GM18868 (cell line): ENCODE data around the gene CD300H.

Source experiments
- ATAC-seq: cut with Tn5 transposase; IDR thresholded peaks from one replicate; pipeline ENCODE4 v1.9.1; 2021; ENCODE audit warnings: mild to moderate bottlenecking, moderate library complexity; ENCODE audit not compliant: unreplicated experiment

CD300H gene

DNA sequence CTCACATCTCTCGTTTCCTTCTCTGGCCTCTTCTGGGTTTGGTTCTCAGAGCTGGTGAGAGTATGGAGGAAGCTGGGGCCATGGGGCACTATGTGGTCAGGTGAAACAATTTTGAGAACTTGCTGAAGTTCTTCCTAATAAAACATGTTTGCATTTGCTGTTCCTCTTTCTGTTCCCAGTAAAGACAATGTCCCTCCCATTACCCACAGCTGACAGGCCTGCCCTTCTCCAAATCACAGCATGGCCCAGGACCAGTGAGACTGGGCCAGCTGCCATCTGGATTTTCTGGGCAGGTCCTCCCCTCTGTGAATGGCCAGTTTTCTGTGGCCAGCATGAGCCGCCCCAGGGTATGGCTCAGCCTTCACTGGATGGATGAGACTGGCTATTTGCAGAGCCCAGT lies at the start of gene CD300H:
Gene CD300H (minus strand): TSS at position 113 of the 400 bp plus-strand sequence.
- ATAC-seq: no peak

DNA sequence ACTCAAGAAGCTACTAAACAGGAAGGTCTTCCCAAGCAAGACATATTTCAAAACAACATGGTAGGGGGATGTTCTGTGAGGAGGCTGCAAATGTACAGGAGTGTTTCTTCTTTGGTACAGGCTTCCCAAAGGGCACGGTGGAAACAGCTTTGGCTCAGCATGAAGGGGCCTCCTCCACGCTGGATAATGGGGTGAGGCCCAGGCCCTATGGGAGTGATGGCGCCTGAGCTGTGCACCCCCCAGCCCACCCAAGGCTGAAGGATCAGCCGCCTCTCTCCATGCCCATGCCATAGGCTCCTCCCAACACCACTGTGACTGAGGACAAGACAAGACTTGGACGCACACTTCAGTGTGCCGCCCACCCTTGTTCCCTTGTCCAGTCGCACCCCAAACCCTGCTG lies 49.4 kb upstream of the CD300H start:
- ATAC-seq: no peak

DNA sequence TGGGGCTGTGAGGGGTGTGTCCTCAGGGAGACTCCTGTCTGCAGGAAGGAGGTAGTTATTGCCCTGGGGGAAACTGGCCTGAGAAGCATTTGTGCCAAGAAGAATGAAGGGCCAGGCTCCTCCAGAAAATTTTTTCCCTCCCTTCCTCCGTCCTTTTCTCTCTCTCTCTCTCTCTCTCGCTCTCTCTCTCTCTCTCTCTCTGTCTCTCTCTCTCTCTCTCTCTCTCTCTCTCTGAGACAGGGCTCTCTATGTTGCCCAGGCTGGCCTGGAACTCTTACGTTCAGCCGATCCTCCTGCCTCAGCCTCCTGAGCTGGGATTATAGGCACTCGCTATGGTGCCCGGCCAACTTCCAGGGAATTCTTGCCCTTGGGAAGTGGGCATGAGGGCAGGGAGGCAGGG lies 44.7 kb upstream of the CD300H start:
- ATAC-seq: no peak

DNA sequence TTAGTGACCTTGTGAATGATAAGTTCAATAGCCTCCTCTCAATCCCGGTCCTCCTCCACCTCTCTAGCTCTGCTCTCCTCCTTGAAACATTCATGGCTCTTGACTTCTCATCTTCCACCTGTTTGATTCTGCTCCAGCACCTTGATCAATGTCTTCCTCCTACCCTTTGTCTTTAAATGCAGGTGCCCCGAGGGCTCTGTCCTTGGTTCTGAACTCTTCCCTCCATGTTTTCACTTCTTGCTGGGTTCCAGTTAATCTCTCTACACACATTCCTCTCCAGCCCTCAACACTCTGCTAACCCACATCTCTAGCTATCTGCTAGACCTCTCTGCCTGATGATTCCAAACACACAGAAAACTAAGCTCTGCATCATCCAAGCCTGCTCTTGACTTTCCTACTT lies 42.8 kb upstream of the CD300H start:
- ATAC-seq: no peak

DNA sequence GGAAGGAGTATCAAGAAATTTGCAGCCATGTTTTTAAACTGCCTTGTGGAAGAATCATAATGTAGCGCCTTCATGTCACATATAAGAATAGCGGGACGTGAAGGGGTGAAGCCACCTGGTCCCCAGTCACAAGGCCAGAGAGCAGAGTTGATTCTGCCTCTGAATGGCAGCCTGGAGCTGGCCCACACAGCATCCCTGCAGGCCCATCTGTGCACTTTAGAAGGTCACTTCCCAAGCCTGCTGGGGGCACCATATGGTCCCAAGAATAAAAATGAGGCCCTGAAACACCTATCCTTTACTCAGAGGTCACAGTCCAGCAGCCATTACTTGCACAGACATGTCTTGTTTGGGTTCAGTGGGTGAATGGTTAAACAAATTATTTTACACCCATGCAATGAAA lies 41.2 kb upstream of the CD300H start:
- ATAC-seq: no peak

DNA sequence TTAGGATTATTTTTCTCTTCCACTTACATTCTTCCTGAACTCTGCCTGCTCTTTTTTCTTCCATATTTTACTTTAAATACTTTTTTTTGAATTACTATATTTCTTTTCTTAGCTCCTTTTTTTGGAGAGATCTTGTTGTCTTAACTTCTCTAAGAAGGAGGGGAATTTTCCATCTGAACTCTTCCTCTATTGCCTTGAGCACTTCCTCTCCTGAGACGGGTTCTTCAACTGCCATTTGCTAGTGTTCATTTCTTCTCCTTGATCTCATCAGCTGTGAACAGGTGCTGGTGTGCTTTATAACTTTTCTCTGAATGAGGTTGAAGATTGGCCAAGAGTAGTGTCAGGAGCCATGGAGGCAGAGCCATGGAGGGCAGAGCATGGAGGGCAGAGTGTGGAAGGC lies 39.9 kb upstream of the CD300H start:
- no peak for ATAC-seq

DNA sequence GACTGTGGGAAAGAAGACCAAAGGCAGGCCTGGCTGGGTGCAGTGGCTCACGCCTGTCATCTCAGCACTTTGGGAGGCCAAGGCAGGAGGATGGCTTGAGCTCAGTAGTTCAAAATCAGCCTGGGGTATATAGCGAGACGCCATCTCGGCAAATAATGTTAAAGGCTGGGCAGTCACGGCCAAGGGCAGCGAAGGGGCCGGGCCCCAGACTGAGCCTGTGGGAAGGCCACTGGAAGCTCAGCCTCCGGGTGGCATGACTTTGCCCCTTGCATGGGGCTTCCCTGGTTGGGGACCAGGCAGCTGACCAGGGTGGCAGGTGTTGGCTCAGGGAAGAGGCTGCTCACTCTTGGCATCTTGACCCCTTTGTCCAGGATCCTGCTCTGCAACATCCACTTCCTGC lies 38.7 kb upstream of the CD300H start:
- ATAC-seq: no peak

DNA sequence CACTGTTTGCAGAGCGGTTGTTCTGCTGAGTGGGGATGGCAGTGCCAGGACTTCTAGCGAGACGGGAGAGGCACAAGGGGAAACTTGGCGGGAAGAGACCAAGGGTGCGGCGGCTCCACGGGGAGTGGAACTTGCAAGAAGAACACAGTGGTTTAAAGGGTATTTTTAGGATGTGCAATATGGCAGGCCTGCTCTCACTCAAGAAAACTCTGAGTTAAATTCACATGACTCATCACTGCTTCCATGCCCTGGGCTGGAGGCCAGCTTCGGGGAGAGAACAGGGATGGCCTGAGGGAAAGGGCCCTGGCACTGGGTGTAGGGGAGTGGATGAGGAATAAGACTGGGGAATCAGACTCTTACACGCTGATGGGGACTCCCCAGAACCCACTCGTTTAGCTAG lies 38.1 kb upstream of the CD300H start:
- no peak for ATAC-seq

DNA sequence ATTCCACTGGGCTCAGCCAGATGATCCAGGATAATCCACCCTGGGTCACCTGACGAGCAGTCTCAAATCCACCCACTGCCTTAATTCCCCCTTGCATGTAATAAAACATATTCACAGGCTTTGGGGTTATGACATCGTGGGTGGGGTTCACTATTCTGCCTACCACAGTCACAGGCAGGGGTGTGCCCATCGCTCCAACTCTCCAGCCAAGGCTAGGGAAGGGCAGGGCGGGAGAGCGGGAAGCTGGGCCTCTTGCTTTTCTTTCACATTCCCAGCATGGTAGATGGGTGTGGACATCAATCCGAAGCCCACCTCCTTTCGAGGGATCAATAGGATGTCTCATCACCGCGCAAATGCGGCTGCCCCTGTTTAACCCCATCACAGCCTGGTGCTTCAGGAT lies 37.5 kb upstream of the CD300H start:
- no peak for ATAC-seq

DNA sequence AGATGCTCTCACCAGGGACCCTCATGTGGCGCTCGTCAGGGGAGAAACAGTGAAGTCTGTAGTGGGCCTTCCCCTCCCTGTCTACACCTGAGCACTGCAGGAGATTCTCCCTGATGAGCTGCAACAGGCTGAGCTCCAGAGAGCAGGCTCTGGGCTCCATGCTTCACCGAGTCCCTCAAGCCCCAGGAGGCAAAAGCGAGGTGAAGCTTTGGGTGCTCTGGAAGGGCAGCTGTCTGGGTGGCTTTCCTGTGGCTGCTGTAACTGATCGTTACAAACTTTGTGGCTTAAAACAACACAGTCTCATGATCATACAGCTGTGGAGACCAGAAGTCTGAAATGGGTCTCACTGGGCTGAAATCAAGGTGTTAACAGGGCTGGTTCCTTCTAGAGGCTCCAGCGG lies 36.9 kb upstream of the CD300H start:
- no peak for ATAC-seq

DNA sequence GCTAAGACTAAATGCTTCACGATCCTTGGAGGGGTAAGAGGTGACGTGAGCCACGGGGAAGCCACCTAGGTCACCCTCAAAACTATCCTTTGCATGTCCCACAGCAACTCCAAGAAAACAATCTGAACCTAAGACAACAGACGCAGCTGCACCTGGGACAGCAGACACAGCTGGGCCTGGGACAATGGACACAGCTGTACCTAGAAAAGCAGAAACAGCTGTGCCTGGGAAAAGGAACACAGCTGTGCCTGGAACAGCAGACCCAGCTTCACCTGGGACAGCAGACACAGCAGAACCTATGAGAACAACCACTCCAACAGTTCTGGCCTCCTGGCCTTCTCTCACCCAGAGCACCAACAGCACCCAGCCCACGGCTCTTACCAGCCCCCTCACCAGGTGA lies 36.4 kb upstream of the CD300H start:
- no peak for ATAC-seq

DNA sequence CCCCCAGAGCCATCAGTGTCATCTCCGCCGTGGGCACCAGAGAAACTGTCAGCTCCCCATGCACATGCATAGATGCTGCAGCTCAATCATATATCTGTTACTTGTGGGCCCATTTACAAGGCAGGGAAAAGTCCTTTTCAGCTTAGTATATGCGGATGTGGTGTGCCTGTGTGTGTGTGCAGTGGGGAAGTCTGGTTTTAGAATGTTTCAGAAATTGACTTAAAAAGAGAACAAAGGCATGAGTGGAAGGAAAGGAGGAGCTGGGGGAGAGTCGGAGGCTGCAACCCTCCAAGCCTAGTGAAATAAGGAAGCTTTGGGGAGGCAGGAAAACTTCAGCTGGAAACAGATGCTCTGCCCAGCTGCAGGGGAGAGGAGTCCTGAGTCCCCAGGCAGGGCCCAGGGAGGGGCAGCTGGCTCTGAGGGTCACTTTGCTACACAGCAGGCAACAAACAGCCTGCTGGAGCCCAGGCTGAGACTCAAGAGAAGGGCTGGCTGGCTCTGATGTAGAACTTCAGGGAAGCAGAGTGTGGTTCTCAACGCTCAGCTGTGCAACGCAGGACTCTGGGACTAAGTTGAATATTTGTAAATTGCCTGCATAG lies 35.8 kb upstream of the CD300H start:
- ATAC-seq: no peak

DNA sequence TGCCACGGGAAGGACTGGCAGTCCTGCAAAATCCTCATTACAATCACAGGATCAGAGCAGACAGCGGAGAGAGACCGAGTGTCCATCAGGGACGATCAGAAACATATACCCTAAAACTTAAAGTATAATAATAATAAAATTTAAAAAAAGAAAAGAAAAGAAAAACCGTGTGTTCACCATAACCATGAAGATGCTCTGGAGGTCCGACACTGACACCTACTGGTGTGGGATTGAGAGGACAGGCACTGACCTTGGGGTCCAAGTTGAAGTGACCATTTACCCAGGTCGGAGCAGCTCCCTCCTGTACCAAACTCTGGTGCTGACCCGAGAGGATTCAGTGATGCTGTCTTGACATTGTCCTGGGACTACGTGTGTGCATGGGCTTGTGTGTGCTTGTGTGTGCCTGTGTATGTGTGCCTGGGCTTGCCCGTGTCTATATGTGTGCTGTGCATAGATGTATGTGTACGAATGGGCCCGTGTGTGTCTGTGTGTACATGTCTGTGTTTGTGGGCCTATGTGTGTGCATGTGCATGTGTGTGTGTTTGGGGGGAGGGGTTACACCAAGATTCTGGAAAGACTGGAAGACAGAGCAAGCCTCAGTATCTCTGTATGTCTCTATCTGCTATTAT lies 34.7 kb upstream of the CD300H start:
- ATAC-seq: no peak

DNA sequence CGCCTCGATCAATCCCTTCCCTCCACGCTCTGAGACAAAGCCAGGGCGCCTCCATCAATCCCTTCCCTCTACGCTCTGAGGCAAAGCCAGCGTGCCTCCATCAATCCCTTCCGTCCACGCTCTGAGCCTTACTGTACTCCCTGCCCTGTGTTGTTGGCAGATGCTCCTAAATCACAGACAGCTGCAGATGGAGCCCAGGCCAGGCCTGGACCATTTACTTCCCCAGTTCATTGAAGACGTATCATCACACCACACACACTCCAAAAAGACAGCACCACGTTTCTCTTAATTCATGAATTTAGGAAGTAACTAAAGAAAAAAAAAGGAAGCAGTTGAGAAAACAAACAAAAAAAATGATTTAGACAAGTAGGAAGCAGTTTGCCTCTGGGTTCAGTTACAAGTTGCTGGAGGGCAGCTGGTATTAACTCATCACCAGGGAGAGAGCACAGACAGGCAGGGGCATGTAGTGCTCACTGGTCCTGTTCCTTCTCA lies 32.2 kb upstream of the CD300H start:
- no peak for ATAC-seq

DNA sequence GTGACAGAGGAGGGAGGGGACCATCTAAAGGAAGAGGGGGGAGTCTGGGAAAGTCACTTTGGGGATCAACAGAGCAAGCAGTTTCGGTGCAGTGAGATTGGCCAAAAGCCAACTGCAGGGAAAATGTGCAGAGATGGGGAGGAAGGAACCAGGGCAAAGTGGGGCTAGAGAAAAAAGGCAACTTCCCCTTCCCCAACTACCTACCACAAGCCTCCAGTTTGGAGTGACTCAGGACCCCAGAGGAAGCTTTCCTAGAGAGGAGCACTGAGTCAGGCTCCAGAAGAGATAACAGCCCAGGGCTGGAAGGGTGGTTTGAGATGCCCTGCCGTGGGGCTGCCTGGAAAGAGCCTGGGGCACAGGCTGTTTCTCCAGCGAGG lies 31.7 kb upstream of the CD300H start:
- ATAC-seq: no peak

DNA sequence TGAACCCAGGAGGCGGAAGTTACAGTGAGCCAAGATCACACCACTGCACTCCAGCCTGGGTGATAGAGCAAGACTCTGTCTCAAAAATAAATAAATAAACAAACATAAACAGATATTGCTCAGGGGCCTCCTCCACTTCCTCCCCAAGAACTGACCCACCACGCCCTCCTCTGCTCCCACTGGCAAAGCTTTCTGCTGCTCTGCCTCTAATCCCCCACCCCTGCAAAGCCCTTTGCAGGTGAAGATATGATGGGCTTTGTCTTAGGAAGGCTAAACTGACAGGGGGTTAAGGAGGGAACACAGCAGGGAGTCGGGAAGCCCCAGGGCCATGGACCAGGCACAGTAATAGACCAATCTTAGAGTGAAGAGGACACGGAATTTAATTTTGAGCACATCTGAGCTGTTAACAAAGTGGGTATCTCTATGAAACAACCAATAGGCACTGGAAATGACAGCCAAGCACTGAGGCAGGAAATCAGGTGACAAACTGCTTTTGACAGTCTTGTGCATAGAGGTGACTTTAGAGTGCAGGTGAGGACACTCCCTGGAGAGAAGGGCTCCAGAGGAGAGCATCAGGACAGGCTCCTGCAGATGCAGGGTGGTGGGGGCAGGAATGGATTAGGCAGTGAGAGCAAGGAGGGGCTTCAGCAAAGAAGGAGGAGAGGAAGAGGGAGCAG lies 31.2 kb upstream of the CD300H start:
- ATAC-seq: no peak

DNA sequence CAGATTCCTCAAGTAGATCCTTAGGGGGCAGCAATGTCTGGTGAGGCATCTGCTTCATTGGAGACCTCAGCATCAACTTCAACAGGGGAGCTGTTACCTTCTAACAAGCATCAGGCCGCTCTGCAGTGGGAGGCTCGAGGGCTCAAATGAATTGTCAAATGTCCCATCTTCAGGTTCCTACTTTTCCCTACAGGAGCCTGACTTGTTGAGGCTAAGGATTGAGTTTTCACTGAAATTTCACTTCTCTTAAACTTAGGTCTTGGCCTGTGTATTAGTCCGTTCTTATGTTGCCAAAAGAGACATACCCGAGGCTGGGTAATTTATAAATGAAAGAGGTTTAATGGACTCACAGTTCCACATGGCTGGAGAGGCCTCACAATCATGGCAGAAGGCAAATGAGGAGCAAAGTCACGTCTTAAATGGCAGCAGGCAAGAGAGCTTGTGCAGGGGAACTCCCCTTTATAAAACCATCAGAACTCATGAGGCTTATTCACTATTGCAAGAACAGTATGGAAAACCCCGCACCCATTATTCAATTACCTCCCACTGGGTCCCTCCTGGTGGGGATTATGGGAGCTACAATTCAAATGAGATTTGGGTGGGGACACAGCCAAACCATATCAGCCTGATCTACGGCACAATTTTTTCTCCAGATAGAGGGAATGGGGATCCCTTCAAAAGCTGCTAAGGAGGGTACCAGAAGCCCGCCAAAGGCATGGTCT lies 29.9 kb upstream of the CD300H start:
- ATAC-seq: no peak

DNA sequence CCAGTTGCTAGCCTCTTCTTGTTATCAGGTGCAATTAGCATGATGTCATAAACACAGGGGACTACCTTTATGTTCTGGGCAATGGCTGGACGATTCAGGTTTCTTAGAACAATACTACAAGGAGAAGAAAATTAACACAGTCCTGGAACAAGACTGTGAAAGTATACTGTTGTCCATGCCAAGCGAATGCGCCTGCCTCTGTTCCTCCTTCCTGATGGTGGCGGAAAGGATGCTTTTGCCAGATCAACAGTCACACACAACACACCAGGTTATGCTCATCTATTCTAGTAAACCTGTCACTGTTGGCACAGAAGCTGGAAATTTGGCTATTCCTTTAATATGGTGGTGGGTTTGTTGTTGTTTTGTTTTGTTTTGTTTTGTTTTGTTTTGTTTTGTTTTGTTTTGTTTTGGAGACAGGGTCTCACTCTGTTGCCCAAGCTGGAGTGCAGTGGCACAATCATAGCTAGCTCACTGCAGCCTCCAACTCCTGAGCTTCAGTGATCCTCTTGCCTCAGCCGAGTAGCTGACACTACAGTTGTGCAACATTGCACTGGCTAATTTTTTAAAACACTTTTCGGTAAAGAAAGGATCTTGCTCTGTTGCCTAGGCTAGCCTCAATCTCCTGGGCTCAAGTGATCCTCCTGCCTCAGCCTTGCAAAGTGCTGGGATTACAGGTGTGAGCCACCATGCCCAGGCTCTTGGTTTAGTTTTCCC lies 27.9 kb upstream of the CD300H start:
- ATAC-seq: no peak

DNA sequence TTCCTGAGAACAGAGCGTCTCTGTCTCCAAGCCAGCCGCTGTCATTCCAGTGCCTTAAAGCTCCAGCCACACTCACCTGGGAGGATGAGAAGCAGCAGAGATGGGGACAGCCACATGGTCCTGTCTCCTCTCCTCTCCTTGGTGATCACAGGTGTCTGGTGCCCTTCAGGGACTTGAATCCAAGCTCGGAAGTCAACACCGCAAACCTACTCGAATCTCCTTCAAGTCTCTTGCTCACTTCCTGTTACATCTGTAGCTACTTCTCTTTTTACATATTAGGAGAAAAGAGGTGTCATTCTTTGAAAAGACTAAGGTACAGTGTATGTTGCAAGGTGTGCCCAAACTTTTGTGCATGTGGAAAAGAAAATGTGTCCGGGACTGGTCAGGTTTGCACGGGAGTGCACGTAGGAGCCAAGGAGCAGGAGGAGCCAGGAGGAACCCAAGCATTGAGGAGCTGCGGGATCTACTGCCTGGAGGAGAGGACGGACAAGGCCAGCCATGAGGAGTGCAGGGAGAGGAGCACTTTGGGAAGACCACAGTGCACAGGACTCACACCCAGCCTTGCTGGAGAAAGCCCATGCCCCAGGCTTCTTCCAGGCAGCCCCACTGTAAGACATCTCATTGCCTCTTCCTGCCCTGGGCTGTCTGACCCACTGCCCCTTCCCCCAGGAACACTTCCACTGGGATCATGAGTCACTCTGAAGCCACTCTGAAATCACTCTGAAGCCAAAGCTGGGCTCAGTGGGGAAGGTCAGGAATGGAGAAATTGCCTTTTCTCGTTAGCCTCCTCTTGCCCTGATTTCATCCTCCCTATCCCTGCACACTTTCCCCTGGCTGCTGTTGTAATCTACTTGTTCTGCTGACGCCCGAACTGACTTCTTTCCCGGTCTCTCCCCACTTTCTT lies 25.0 kb upstream of the CD300H start, which contains the start of gene CD300LD:
Gene CD300LD (minus strand): TSS at position 197 of the 904 bp plus-strand sequence. CDS start 81 bp downstream, at position 116.
- no peak for ATAC-seq

DNA sequence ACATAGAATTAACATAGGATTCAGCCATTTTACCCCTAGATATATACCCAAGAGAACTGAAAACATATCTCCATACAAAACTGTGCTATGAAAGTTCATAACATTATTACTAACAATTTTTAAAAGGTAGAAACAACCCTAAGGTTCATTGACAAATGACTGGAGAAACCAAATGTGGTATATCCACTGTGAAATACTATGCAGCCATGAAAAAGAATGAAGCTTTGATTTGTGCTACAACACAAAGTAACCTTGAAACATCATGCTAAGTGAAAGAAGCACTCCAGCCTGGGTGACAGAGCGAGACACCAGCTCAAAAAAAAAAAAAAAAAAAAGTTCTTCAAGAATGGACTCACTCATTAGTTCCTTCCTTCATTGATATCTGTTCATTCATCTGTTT lies 24.2 kb upstream of the CD300H start:
- ATAC-seq: no peak
